ENCODE results near the gene CCN6.

The CCN6 gene

GRCh38 chr6:112017760-112018537 lies 36.0 kb upstream of the CCN6 start:
- no peaks in the 10 kb centered on the region for H3K27me3 ChIP-seq (ENCODE audit: control insufficient read depth, insufficient read depth, low read length)
- peak overlapping the region; percentile 75 for H3K9ac ChIP-seq (ENCODE audit: low read depth, low read length)
- no peaks in the 10 kb centered on the region for H3K36me3 ChIP-seq (ENCODE audit: insufficient read depth, low read length)
- H3K4me1 ChIP-seq (ENCODE audit: control insufficient read depth, insufficient read depth, low read length): peaks cover 61% of the 10 kb centered on the region
- H3K4me2 ChIP-seq (ENCODE audit: low read length): peak overlapping the region; percentile 15
- H3K4me3 ChIP-seq (ENCODE audit: low read length): no peak overlapping the region
- H3K9me3 ChIP-seq (replicated peaks; ENCODE audit: low read length): no peaks in the 10 kb centered on the region

- peak overlapping the region; percentile 15 for H3K4me2 ChIP-seq (ENCODE audit: low read length)
- no peaks in the 10 kb centered on the region for H3K27me3 ChIP-seq (ENCODE audit: control insufficient read depth, insufficient read depth, low read length)
- H3K9me3 ChIP-seq (replicated peaks; ENCODE audit: low read length): no peaks in the 10 kb centered on the region
- H3K9ac ChIP-seq (ENCODE audit: low read depth, low read length): peak overlapping the region; percentile 75
- no peaks in the 10 kb centered on the region for H3K36me3 ChIP-seq (ENCODE audit: insufficient read depth, low read length)
- no peak overlapping the region for H3K4me3 ChIP-seq (ENCODE audit: low read length)
- peaks cover 57% of the 10 kb centered on the region for H3K4me1 ChIP-seq (ENCODE audit: control insufficient read depth, insufficient read depth, low read length)
Measured at GRCh38 chr6:112018619-112019416, 35.1 kb upstream of the CCN6 start.

GRCh38 chr6:112019589-112019988 lies 34.3 kb upstream of the CCN6 start:
- Histone ChIP-seq H3K9me3 (replicated peaks; ENCODE audit: low read length) (no peaks in the 10 kb centered on the region), H3K4me1 (ENCODE audit: control insufficient read depth, insufficient read depth, low read length) (peaks cover 49% of the 10 kb centered on the region), H3K4me3 (ENCODE audit: low read length) (no peak overlapping the region), H3K4me2 (ENCODE audit: low read length) (peak overlapping the region; percentile 4), H3K27me3 (ENCODE audit: control insufficient read depth, insufficient read depth, low read length) (no peaks in the 10 kb centered on the region), H3K9ac (ENCODE audit: low read depth, low read length) (peak overlapping the region; percentile 68), H3K36me3 (ENCODE audit: insufficient read depth, low read length) (no peaks in the 10 kb centered on the region)

GRCh38 chr6:112021691-112022310 lies 32.1 kb upstream of the CCN6 start:
- H3K4me1 ChIP-seq (ENCODE audit: control insufficient read depth, insufficient read depth, low read length): peaks cover 28% of the 10 kb centered on the region
- no peaks in the 10 kb centered on the region for H3K27me3 ChIP-seq (ENCODE audit: control insufficient read depth, insufficient read depth, low read length)
- no peak overlapping the region for H3K4me3 ChIP-seq (ENCODE audit: low read length)
- no peaks in the 10 kb centered on the region for H3K36me3 ChIP-seq (ENCODE audit: insufficient read depth, low read length)
- H3K9me3 ChIP-seq (replicated peaks; ENCODE audit: low read length): no peaks in the 10 kb centered on the region
- no peak overlapping the region for H3K4me2 ChIP-seq (ENCODE audit: low read length)
- no peak overlapping the region for H3K9ac ChIP-seq (ENCODE audit: low read depth, low read length)

GRCh38 chr6:112022749-112023148 lies 31.2 kb upstream of the CCN6 start:
- Histone ChIP-seq H3K9me3 (replicated peaks; ENCODE audit: low read length) (no peaks in the 10 kb centered on the region), H3K36me3 (ENCODE audit: insufficient read depth, low read length) (no peaks in the 10 kb centered on the region), H3K4me2 (ENCODE audit: low read length) (no peak overlapping the region), H3K4me1 (ENCODE audit: control insufficient read depth, insufficient read depth, low read length) (peaks cover 21% of the 10 kb centered on the region), H3K4me3 (ENCODE audit: low read length) (no peak overlapping the region), H3K27me3 (ENCODE audit: control insufficient read depth, insufficient read depth, low read length) (no peaks in the 10 kb centered on the region), H3K9ac (ENCODE audit: low read depth, low read length) (no peak overlapping the region)

GRCh38 chr6:112024464-112024863 lies 29.4 kb upstream of the CCN6 start:
- H3K4me3 ChIP-seq (ENCODE audit: low read length): no peak overlapping the region
- H3K9ac ChIP-seq (ENCODE audit: low read depth, low read length): no peak overlapping the region
- H3K27me3 ChIP-seq (ENCODE audit: control insufficient read depth, insufficient read depth, low read length): no peaks in the 10 kb centered on the region
- no peak overlapping the region for H3K4me2 ChIP-seq (ENCODE audit: low read length)
- no peaks in the 10 kb centered on the region for H3K36me3 ChIP-seq (ENCODE audit: insufficient read depth, low read length)
- peaks cover 11% of the 10 kb centered on the region for H3K4me1 ChIP-seq (ENCODE audit: control insufficient read depth, insufficient read depth, low read length)
- no peaks in the 10 kb centered on the region for H3K9me3 ChIP-seq (replicated peaks; ENCODE audit: low read length)

- Histone ChIP-seq H3K4me2 (ENCODE audit: low read length) (no peak overlapping the region), H3K4me1 (ENCODE audit: control insufficient read depth, insufficient read depth, low read length) (peaks cover 15% of the 10 kb centered on the region), H3K36me3 (ENCODE audit: insufficient read depth, low read length) (no peaks in the 10 kb centered on the region), H3K9me3 (replicated peaks; ENCODE audit: low read length) (no peaks in the 10 kb centered on the region), H3K9ac (ENCODE audit: low read depth, low read length) (no peak overlapping the region), H3K27me3 (ENCODE audit: control insufficient read depth, insufficient read depth, low read length) (no peaks in the 10 kb centered on the region), H3K4me3 (ENCODE audit: low read length) (no peak overlapping the region)
Measured at GRCh38 chr6:112026933-112027332, 27.0 kb upstream of the CCN6 start.

- H3K27me3 ChIP-seq (ENCODE audit: control insufficient read depth, insufficient read depth, low read length): no peaks in the 10 kb centered on the region
- no peaks in the 10 kb centered on the region for H3K9me3 ChIP-seq (replicated peaks; ENCODE audit: low read length)
- H3K36me3 ChIP-seq (ENCODE audit: insufficient read depth, low read length): no peaks in the 10 kb centered on the region
- peaks cover 15% of the 10 kb centered on the region for H3K4me1 ChIP-seq (ENCODE audit: control insufficient read depth, insufficient read depth, low read length)
- no peak overlapping the region for H3K9ac ChIP-seq (ENCODE audit: low read depth, low read length)
- H3K4me2 ChIP-seq (ENCODE audit: low read length): no peak overlapping the region
- no peak overlapping the region for H3K4me3 ChIP-seq (ENCODE audit: low read length)
Measured at GRCh38 chr6:112027942-112028674, 25.8 kb upstream of the CCN6 start.

GRCh38 chr6:112029045-112029822 lies 24.7 kb upstream of the CCN6 start:
- H3K36me3 ChIP-seq (ENCODE audit: insufficient read depth, low read length): no peaks in the 10 kb centered on the region
- H3K27me3 ChIP-seq (ENCODE audit: control insufficient read depth, insufficient read depth, low read length): no peaks in the 10 kb centered on the region
- H3K4me1 ChIP-seq (ENCODE audit: control insufficient read depth, insufficient read depth, low read length): peaks cover 24% of the 10 kb centered on the region
- no peak overlapping the region for H3K4me3 ChIP-seq (ENCODE audit: low read length)
- H3K9ac ChIP-seq (ENCODE audit: low read depth, low read length): no peak overlapping the region
- no peaks in the 10 kb centered on the region for H3K9me3 ChIP-seq (replicated peaks; ENCODE audit: low read length)
- H3K4me2 ChIP-seq (ENCODE audit: low read length): no peak overlapping the region

GRCh38 chr6:112030206-112030960 lies 23.5 kb upstream of the CCN6 start:
- Histone ChIP-seq H3K36me3 (ENCODE audit: insufficient read depth, low read length) (no peaks in the 10 kb centered on the region), H3K4me3 (ENCODE audit: low read length) (no peak overlapping the region), H3K27me3 (ENCODE audit: control insufficient read depth, insufficient read depth, low read length) (no peaks in the 10 kb centered on the region), H3K4me1 (ENCODE audit: control insufficient read depth, insufficient read depth, low read length) (peaks cover 28% of the 10 kb centered on the region), H3K4me2 (ENCODE audit: low read length) (no peak overlapping the region), H3K9ac (ENCODE audit: low read depth, low read length) (no peak overlapping the region), H3K9me3 (replicated peaks; ENCODE audit: low read length) (no peaks in the 10 kb centered on the region)

Data from skeletal muscle satellite cell (primary cell).